K562 (cell line): ENCODE data around the gene TENM3. TPM values are rescaled to one million over a fixed set of nuclear protein-coding genes. Genes with fewer than 3 reads are reported as not detected.

Experiments used
- ATAC-seq: fragments of 200-7000 bp; cut with Tn5 transposase; 3 replicates; pipeline ENCODE4 v1.9.1; 2020; ENCODE audit warnings: moderate library complexity
- BruUV-seq: library from RNA; stranded (reverse); fragments of 400-500 nt; replicated peaks from 2 replicates; lab custom pipeline; 2021; lab: Mats Ljungman, UMichigan
- CTCF ChIA-PET: fragments of 300-600 bp; formaldehyde crosslinking; extraction: SDS; loops from one replicate; lab custom pipeline; 2021; ENCODE audit warnings: low intra/inter-chr PET ratio; lab: Yijun Ruan, JAX
- POLR2A ChIA-PET: fragments of 300-600, 350-650 bp; sonication (Branson Sonifier 250); formaldehyde crosslinking; extraction: SDS; loops from one replicate; lab custom pipeline; 2021; ENCODE audit warnings: antibody characterized with exemption, inconsistent platforms; lab: Yijun Ruan, JAX
- DNase-seq, 4 experiments: peaks; one replicate each; pipeline versions ENCODE4 v3.0.0 to v3.0.0-alpha.2; 2011 to 2018; ENCODE audit warnings: low spot score in 3 of 4, mixed read lengths in 3 of 4; ENCODE audit errors: extremely low read depth in 1 of 4
- FAIRE-seq: peaks from 2 replicates; lab custom pipeline; 2011; peaks lifted over from hg19 to GRCh38; lab: Jason Lieb, UNC
- H2AFZ ChIP-seq: 2 replicates; pipeline ENCODE4 v1.6.0; 2011; ENCODE audit warnings: low read depth, low read length, control low read depth, inconsistent platforms
- H3K27ac ChIP-seq: fragments of 200-600 bp; 3 replicates; pipeline ENCODE4 v1.8.0; 2011; ENCODE audit warnings: low read depth, mild to moderate bottlenecking, control low read depth, inconsistent platforms, low read length, moderate library complexity, mixed read lengths; ENCODE audit errors: extremely low read depth
- H3K27me3 ChIP-seq, 2 experiments: fragments of 300-600 bp in 1 of 2; 2 replicates in 1 of 2; 3 replicates in 1 of 2; pipeline versions ENCODE4 v1.6.0 to v1.8.0; 2011; ENCODE audit warnings: inconsistent platforms in 2 of 2, low read length in 2 of 2, mild to moderate bottlenecking in 1 of 2, mixed read lengths in 1 of 2, moderate library complexity in 1 of 2; ENCODE audit not compliant: control insufficient read depth in 2 of 2, insufficient read depth in 2 of 2
- H3K36me3 ChIP-seq: fragments of 300-600 bp; 3 replicates; pipeline ENCODE4 v1.8.0; 2011; ENCODE audit warnings: mild to moderate bottlenecking, low read length, inconsistent platforms; ENCODE audit not compliant: control insufficient read depth, insufficient read depth
- H3K4me1 ChIP-seq, 2 experiments: fragments of 200-600 bp in 1 of 2; replicated peaks in 1 of 2; 2 replicates in 1 of 2; 3 replicates in 1 of 2; pipeline versions ENCODE4 v1.5.1 to v1.8.0; 2011; ENCODE audit warnings: inconsistent platforms in 2 of 2, low read length in 2 of 2, mild to moderate bottlenecking in 1 of 2, mixed read lengths in 1 of 2, moderate library complexity in 1 of 2; ENCODE audit not compliant: control insufficient read depth in 2 of 2, insufficient read depth in 2 of 2
- H3K4me2 ChIP-seq: 2 replicates; pipeline ENCODE4 v1.6.1; 2011; ENCODE audit warnings: low read length, control low read depth, inconsistent platforms, mixed read lengths; ENCODE audit not compliant: insufficient read depth
- H3K4me3 ChIP-seq: fragments of 200-600 bp; sonication (generic), shearing (Covaris generic); 2 replicates; pipeline ENCODE4 v1.5.1; 2016; ENCODE audit warnings: control low read depth, inconsistent platforms
- H3K79me2 ChIP-seq: fragments of 200-600 bp; 3 replicates; pipeline ENCODE4 v1.8.0; 2011; ENCODE audit warnings: low read length, inconsistent platforms; ENCODE audit not compliant: control insufficient read depth, insufficient read depth
- H3K9ac ChIP-seq, 2 experiments: 2 replicates each; pipeline versions ENCODE4 v1.6.0 to v1.6.1; 2011; ENCODE audit warnings: low read depth in 2 of 2, low read length in 2 of 2, control low read depth in 1 of 2, inconsistent platforms in 1 of 2, mild to moderate bottlenecking in 1 of 2, mixed read lengths in 1 of 2; ENCODE audit not compliant: insufficient read depth in 1 of 2
- H3K9me1 ChIP-seq: one replicate; pipeline ENCODE4 v1.6.0; 2011; ENCODE audit warnings: inconsistent platforms, mild to moderate bottlenecking, low read length, moderate library complexity; ENCODE audit not compliant: control insufficient read depth, insufficient read depth
- H3K9me3 ChIP-seq: replicated peaks from 2 replicates; pipeline ENCODE4 v1.5.1; 2011; ENCODE audit warnings: low read depth, low read length, inconsistent platforms; ENCODE audit not compliant: control insufficient read depth, insufficient read depth
- H4K20me1 ChIP-seq: replicated peaks from 2 replicates; pipeline ENCODE4 v1.6.1; 2011; ENCODE audit warnings: low read length, inconsistent platforms, mixed read lengths; ENCODE audit not compliant: control insufficient read depth, insufficient read depth
- EP400 ChIP-seq: fragments of 450-650 bp; IDR thresholded peaks from 2 replicates; pipeline ENCODE4 v1.6.1; 2017; ENCODE audit warnings: antibody characterized with exemption, mild to moderate bottlenecking, moderate library complexity
- HMG20A ChIP-seq: fragments of 450-650 bp; formaldehyde crosslinking; conservative IDR thresholded peaks from 2 replicates; pipeline ENCODE4 v1.4.0; 2020; ENCODE audit warnings: mild to moderate bottlenecking, mixed read lengths
- HMGXB4 ChIP-seq: sonication (generic); formaldehyde crosslinking; IDR thresholded peaks from 2 replicates; pipeline ENCODE4 v1.8.1; 2023; ENCODE audit warnings: mild to moderate bottlenecking, missing genetic modification reagents
- MEIS2 ChIP-seq: fragments of 450-650 bp; IDR thresholded peaks from 2 replicates; pipeline ENCODE4 v1.6.1; 2014; ENCODE audit warnings: mild to moderate bottlenecking; ENCODE audit not compliant: partially characterized antibody
- PTTG1 ChIP-seq: fragments of 450-650 bp; IDR thresholded peaks from 2 replicates; pipeline ENCODE4 v1.6.1; 2016; ENCODE audit warnings: low read depth, mild to moderate bottlenecking, missing genetic modification characterization, missing compliant biosample characterization
- SFPQ ChIP-seq: fragments of 200-400 bp; formaldehyde crosslinking; IDR thresholded peaks from 2 replicates; pipeline ENCODE4 v1.6.1; 2017; ENCODE audit warnings: mild to moderate bottlenecking, low read depth, low read length, moderate library complexity
- TEAD2 ChIP-seq: fragments of 450-650 bp; IDR thresholded peaks from 2 replicates; pipeline ENCODE4 v1.6.1; 2016; ENCODE audit warnings: missing genetic modification characterization, control low read depth, missing compliant biosample characterization
- YBX1 ChIP-seq: fragments of 450-650 bp; IDR thresholded peaks from 2 replicates; pipeline ENCODE4 v1.7.1; 2016; ENCODE audit warnings: mild to moderate bottlenecking
- ZNF696 ChIP-seq: fragments of 250-450 bp; sonication (Bioruptor Pico); conservative IDR thresholded peaks from 2 replicates; pipeline ENCODE4 v1.4.0; 2020; ENCODE audit warnings: mild to moderate bottlenecking, moderate library complexity
- WGBS: fragments of 100-300 bp; shearing (Covaris generic); methylation state at CpG from one replicate; pipeline ENCODE4 v1.1.6; 2016; ENCODE audit warnings: low coverage, mixed read lengths; ENCODE audit not compliant: insufficient coverage; ENCODE audit errors: missing lambda C conversion rate; 5-methylcytosine and 5-hydroxymethylcytosine counted together
- in situ Hi-C: fragments of 300-500 bp; cut with MboI; formaldehyde crosslinking; loops from 4 replicates; pipeline ENCODE4 v1.15.0; 2018; ENCODE audit warnings: inconsistent platforms, mixed read lengths
- intact Hi-C: fragments of 100-400 bp; cut with micrococcal nuclease; formaldehyde crosslinking; loops from 2 replicates; pipeline ENCODE4 v1.14.2; 2022
- polyA plus RNA-seq, 8 experiments: library from polyadenylated mRNA; depleted of rRNA in 4 of 8; stranded (reverse) in 5 of 8; unstranded in 3 of 8; fragments of >200 nt; fragmentation: Nextera tagmentation in 2 of 8; fragmentation: Illumina TruSeq in 1 of 8; extraction: Ambion mirVana in 2 of 8; extraction: Trizol in 1 of 8; gene quantifications; 2 replicates each; pipeline versions ENCODE4 v1.2.1 to v1.2.3, GENCODE V29; 2011 to 2014; ENCODE audit warnings: inconsistent platforms in 1 of 8, missing spikeins in 1 of 8
- total RNA-seq, 7 experiments: library from RNA; depleted of rRNA in 6 of 7; stranded (reverse); fragments of >200 nt in 6 of 7; fragmentation: Illumina TruSeq in 2 of 7; extraction: Trizol in 2 of 7; gene quantifications; 2 replicates each; pipeline versions ENCODE4 v1.2.1 to v1.2.3, GENCODE V29; 2011 to 2021; ENCODE audit warnings: low replicate concordance in 1 of 7

Gene TENM3
- total and polyA plus RNA-seq, 9 of the 15 experiments (the other 6 are each of a cell fraction or from before 2014, with no cell fraction given), result 0.01 to 0.02 TPM; not detected in 7

- Histone ChIP-seq H4K20me1 (no peaks in the 10 kb centered on the region), H2AFZ (no peak overlapping the region), H3K9ac (no peak overlapping the region), H3K27ac (no peak overlapping the region), H3K36me3 (no peaks in the 10 kb centered on the region), H3K9me3 (no peaks in the 10 kb centered on the region), H3K4me2 (no peak overlapping the region), H3K4me3 (no peak overlapping the region), H3K79me2 (no peaks in the 10 kb centered on the region), H3K9me1 (no peaks in the 10 kb centered on the region), H3K27me3 (peaks cover 0 to 3% of the 10 kb centered on the region in 2 experiments; a peak in 1 of 5 replicates), H3K4me1 (no peaks in the 10 kb centered on the region)
- in situ Hi-C loops, result no loop called here
- 0% methylated on average over 3 of the region's 3 CpGs for WGBS
- FAIRE-seq (no peak), ATAC-seq (no peak), DNase-seq (no peak)
- CTCF ChIA-PET, result no interaction called here
- BruUV-seq, result no TSS peak
- intact Hi-C loops, result no loop called here
- POLR2A ChIA-PET, result no interaction called here
- TF ChIP-seq EP400 (no peak), SFPQ (no peak), HMG20A (no peak), ZNF696 (CRISPR knock-in tag) (no peak), TEAD2 (no peak), HMGXB4 (CRISPR knock-in tag) (no peak), PTTG1 (no peak), YBX1 (no peak), MEIS2 (no peak)
- TF ChIP-seq, all 486 proteins: peak for 0
Observed at GRCh38 chr4:182671231-182671630, 428.0 kb downstream of the TENM3 start.
